ENCODE data around the gene TDRD7. TPM values are rescaled to one million over a fixed set of nuclear protein-coding genes. Genes with fewer than 3 reads are reported as not detected.
A peak's percentile ranks its signal among the peaks of the same experiment; 100 is the strongest.
"Not testable (repeated sequence)": the region's sequence is repeated elsewhere in the genome, so short reads cannot be mapped to it uniquely, and the experiment has no call there.

TDRD7 gene
- total RNA-seq, 1 donor = 12.2 TPM

DNA sequence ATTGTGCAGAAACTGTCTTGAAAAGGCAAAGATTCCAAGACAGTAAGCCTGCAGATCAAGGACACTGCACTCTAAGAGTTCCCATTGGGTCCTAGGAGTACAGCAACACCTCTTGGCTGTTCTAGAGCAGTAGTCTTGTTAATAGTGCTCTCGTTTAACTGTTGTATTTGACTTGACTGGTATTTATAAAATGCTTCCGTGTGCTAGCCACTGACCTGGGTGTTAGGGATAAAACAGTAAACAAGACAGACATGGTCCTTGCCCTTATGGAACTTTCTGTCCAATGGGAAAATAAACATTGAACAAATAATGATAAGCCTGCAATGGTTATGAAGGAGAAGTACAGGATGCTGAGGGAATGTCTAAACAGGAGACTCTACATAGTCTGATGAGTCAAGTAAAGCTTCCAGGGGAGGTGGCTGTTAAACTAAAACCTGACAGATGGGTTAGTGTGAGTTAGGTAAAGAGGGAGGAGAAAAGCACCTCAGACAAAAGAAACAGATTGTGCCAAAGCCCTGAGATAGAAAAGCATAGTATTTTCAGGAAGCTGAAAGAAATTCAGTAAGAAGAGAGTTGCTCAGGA, 33.3 kb downstream of the TDRD7 start:
- TF ChIP-seq, protein P1, sequence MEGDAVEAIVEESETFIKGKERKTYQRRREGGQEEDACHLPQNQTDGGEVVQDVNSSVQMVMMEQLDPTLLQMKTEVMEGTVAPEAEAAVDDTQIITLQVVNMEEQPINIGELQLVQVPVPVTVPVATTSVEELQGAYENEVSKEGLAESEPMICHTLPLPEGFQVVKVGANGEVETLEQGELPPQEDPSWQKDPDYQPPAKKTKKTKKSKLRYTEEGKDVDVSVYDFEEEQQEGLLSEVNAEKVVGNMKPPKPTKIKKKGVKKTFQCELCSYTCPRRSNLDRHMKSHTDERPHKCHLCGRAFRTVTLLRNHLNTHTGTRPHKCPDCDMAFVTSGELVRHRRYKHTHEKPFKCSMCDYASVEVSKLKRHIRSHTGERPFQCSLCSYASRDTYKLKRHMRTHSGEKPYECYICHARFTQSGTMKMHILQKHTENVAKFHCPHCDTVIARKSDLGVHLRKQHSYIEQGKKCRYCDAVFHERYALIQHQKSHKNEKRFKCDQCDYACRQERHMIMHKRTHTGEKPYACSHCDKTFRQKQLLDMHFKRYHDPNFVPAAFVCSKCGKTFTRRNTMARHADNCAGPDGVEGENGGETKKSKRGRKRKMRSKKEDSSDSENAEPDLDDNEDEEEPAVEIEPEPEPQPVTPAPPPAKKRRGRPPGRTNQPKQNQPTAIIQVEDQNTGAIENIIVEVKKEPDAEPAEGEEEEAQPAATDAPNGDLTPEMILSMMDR (IDR thresholded peaks at IDR 0.05; ENCODE audit: insufficient read depth, low read length) = no peak
- no peak for DNase-seq (ENCODE audit: low read depth)
- no peak overlapping the region for H3K4me3 ChIP-seq (ENCODE audit: low read depth, low read length)

DNA sequence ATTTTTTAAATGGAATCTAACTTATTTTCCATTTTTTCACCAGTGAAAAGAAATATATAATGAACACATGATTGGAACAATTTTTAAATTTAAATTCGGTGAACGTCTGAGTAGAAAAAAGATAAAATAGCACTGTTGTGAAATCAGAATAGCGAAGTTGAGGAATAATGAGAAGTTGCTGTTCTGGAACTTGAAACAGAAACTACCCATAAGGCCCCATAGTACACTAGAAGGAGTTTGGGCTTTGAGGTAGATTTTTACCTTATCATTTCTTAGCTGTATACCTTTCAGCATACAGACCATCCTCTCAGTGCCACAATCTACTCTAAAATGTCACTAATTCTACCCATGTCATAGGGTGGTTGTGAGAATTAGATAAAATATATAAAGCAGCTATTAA, 35.1 kb downstream of the TDRD7 start:
- H3K4me3 ChIP-seq (ENCODE audit: low read depth, low read length) = no peak overlapping the region
- TF ChIP-seq, protein P1 (IDR thresholded peaks at IDR 0.05; ENCODE audit: insufficient read depth, low read length) = no peak
- DNase-seq (ENCODE audit: low read depth) = no peak

DNA sequence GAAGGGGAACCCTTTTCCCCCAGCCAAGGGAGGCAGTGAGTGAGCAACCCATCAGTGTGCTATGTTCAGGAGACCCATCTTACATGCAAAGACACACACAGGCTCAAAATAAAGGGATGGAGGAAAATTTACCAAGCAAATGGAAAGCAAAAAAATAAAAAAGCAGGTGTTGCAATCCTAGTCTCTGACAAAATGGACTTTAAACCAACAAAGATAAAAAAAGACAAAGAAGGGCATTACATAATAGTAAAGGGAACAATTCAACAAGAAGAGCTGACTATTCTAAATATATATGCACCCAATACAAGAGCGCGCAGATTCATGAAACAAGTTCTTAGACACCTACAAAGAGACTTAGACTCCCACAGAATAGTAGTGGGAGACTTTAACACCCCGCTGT, 41.7 kb downstream of the TDRD7 start:
- not testable (repeated sequence) for H3K4me3 ChIP-seq (ENCODE audit: low read depth, low read length); DNase-seq (ENCODE audit: low read depth)

DNA sequence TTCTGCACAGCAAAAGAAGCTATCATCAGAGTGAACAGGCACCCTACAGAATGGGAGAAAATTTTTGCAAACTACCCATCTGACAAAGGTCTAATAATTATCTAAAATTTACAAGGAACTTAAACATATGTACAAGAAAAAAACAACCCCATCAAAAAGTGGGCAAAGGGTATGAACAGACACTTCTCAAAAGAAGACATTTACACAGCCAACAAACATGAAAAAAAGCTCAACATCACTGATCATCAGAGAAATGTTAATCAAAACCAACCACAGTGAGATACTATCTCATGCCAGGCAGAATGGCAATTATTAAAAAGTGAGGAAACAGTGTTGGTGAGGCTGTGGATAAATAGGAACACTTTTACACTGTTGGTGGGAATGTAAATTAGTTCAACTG, 44.9 kb downstream of the TDRD7 start:
- DNase-seq (ENCODE audit: low read depth); H3K4me3 ChIP-seq (ENCODE audit: low read depth, low read length): not testable (repeated sequence)

DNA sequence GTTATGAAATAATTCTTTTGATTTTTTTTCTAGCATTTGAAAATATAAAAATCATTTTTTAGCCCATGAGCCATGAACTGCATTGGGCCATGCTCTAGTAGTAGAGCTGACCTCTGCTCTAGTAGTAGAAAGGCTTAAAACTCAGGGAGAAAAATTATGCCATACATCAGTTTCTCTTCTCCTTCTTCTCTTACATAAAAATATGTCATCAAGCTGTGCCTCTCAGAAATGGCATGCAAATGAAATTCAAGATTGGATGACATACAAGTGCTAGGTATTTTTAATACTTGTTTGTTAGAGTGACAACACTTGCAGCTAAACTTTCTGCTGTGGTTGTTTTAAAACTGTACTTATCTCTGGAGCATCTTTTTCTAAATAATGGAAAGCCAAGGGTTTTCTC, 47.4 kb downstream of the TDRD7 start:
- TF ChIP-seq, protein P1 (IDR thresholded peaks at IDR 0.05; ENCODE audit: insufficient read depth, low read length) = no peak
- H3K4me3 ChIP-seq (ENCODE audit: low read depth, low read length) = no peak overlapping the region
- no peak for DNase-seq (ENCODE audit: low read depth)

DNA sequence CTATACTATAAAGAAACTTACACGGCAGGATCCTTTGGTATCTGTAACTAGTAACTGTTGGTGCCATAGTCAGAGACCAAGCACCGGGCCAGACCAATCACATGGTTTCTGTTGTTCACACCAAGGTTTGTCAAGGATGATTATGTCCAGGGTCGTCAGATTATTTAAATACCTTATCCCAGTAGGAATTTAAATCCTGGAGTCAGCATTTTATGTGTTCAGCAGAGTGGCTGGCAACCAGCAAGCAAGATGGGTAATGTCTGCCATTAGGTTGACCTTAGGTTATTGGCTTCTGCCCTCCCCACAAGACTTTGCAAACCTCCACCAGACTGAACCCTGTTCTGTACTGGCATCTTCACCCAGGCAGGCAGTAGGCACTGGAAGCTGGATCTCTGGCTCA, 50.3 kb downstream of the TDRD7 start:
- TF ChIP-seq, protein P1 (IDR thresholded peaks at IDR 0.05; ENCODE audit: insufficient read depth, low read length) = no peak
- no peak for DNase-seq (ENCODE audit: low read depth)
- H3K4me3 ChIP-seq (ENCODE audit: low read depth, low read length) = no peak overlapping the region

DNA sequence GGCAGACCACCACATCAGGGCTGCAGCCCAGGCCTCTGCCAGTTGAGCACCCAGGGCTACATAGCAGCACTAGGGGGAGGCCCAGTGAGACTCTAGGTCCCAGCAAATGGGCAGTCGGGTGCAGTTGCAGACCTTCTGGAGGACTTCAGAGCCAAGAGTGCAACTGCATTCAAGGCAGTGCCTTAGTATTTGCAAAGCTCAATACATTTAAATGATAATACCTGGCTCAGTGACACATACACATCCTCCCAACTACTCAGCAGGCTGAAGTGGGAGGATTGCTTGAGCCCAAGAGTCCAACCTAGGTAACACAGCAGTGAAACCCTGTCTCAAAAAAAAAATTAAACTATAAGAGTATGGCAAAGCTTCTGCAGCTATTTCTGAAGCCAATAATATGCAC, 51.0 kb downstream of the TDRD7 start:
- DNase-seq (ENCODE audit: low read depth) = no peak
- H3K4me3 ChIP-seq (ENCODE audit: low read depth, low read length) = no peak overlapping the region
- TF ChIP-seq, protein P1 (IDR thresholded peaks at IDR 0.05; ENCODE audit: insufficient read depth, low read length) = no peak

DNA sequence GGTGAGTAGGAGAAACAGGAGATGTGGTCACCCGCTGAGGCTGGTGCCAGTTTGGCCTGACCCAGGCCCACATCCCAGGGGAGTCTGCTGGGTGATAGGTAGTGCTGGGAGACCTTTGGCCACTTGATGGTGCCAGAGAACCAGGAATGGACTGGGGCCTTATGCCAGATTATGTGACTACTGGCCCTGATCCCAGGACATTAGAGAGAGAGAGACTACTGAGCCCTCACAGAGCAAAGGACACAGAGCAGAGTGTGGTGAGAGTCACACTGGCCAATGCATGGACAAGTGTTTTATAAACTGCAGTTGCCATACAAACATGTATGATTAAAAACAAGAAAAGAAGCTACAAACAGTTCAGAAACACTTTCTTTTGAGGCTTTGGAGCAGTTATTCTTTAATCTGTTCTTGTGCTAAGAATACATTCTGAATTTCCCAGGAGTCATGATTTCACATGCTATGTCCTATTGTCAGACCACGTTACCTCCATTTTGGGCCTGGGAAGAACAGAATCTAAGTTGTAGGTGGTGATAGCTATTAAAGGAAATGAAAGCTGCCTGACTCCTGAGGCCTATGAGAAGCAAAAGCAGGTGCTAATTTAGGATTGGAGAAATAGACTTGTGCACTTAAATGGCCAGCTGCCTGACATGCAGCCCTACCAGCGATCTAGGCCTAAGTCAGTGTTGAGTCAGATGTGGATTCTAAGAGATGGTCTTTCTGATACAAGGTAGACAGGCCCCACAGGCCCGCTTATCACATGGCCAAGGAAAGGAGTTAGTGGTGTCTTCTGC, 57.0 kb downstream of the TDRD7 start:
- DNase-seq (ENCODE audit: low read depth) = peak; percentile 76
- no peak overlapping the region for H3K4me3 ChIP-seq (ENCODE audit: low read depth, low read length)
- TF ChIP-seq, protein P1 (IDR thresholded peaks at IDR 0.05; ENCODE audit: insufficient read depth, low read length) = peak; percentile 80
